Measurements from ENCODE around the gene GTF2F1.

GTF2F1 gene

DNA sequence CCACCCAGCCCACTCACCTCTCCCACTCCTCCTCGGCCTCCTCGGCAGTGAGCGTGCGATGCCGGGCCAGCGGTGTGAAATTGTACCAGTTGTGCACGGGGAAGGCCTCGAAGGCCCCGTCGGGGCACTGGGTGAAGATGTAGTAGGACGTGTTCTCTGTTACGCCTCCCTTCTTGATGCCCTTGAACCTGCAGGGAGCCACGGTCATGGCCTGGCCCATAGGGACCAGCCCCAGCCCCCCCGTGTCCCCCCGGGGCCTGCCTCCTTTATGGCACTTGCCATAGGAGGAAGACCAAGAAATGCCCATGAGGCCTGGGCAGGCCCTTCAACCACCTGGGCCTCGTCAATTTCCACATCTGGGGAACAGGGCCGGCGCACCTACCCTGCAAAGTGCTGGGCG lies 5.6 kb downstream of the GTF2F1 start:
- Histone ChIP-seq H3K27me3 (ENCODE audit: insufficient read depth, poor library complexity, severe bottlenecking) (no peaks in the 10 kb centered on the region), H3K27ac (replicated peaks) (no peak overlapping the region), H3K4me3 (replicated peaks; ENCODE audit: insufficient read depth, low read length) (no peak overlapping the region)
- DNase-seq (ENCODE audit: low read depth in 1 of 2, low spot score in 1 of 2), result no peak
- TF ChIP-seq REST (IDR thresholded peaks at IDR 0.05; ENCODE audit: insufficient replicate concordance, low read depth) (no peak), SPI1 (IDR thresholded peaks at IDR 0.05; ENCODE audit: borderline replicate concordance, low read depth) (no peak), GABPA (IDR thresholded peaks at IDR 0.05; ENCODE audit: low read depth) (no peak), CTCF (IDR thresholded peaks at IDR 0.05; ENCODE audit: insufficient read depth, low read length) (no peak), POLR2AphosphoS5 (IDR thresholded peaks at IDR 0.05; ENCODE audit: low read depth) (no peak)

- DNase-seq (ENCODE audit: low read depth in 1 of 2, low spot score in 1 of 2), result no peak
- Histone ChIP-seq H3K27me3 (ENCODE audit: insufficient read depth, poor library complexity, severe bottlenecking) (no peaks in the 10 kb centered on the region), H3K27ac (replicated peaks) (no peak overlapping the region), H3K4me3 (replicated peaks; ENCODE audit: insufficient read depth, low read length) (no peak overlapping the region)
- TF ChIP-seq CTCF (IDR thresholded peaks at IDR 0.05; ENCODE audit: insufficient read depth, low read length) (no peak), SPI1 (IDR thresholded peaks at IDR 0.05; ENCODE audit: borderline replicate concordance, low read depth) (no peak)
These were observed 8.6 kb downstream of the GTF2F1 start for GRCh38 chr19:6384381-6384780.

- Histone ChIP-seq H3K4me3 (replicated peaks; ENCODE audit: insufficient read depth, low read length) (no peak overlapping the region), H3K27ac (replicated peaks) (no peak overlapping the region), H3K27me3 (ENCODE audit: insufficient read depth, poor library complexity, severe bottlenecking) (no peaks in the 10 kb centered on the region)
- TF ChIP-seq REST (IDR thresholded peaks at IDR 0.05; ENCODE audit: insufficient replicate concordance, low read depth) (no peak), GABPA (IDR thresholded peaks at IDR 0.05; ENCODE audit: low read depth) (no peak)
- no peak for DNase-seq (ENCODE audit: low read depth in 1 of 2, low spot score in 1 of 2)
These were observed 9.8 kb downstream of the GTF2F1 start for GRCh38 chr19:6383188-6383587.

GRCh38 chr19:6381030-6381750 lies 11.8 kb downstream of the GTF2F1 start:
- Histone ChIP-seq H3K27ac (replicated peaks) (no peak overlapping the region), H3K27me3 (ENCODE audit: insufficient read depth, poor library complexity, severe bottlenecking) (no peaks in the 10 kb centered on the region), H3K4me3 (replicated peaks; ENCODE audit: insufficient read depth, low read length) (no peak overlapping the region)
- no peak for DNase-seq (ENCODE audit: low read depth in 1 of 2, low spot score in 1 of 2)
- TF ChIP-seq POLR2AphosphoS5 (IDR thresholded peaks at IDR 0.05; ENCODE audit: low read depth), result no peak
- no peak for TF ChIP-seq REST (IDR thresholded peaks at IDR 0.05; ENCODE audit: insufficient replicate concordance, low read depth)
- TF ChIP-seq SPI1 (IDR thresholded peaks at IDR 0.05; ENCODE audit: borderline replicate concordance, low read depth), result no peak
- no peak for TF ChIP-seq CTCF (IDR thresholded peaks at IDR 0.05; ENCODE audit: insufficient read depth, low read length)
- no peak for TF ChIP-seq GABPA (IDR thresholded peaks at IDR 0.05; ENCODE audit: low read depth)
